Endometrial microvascular endothelial cells (primary cell): ENCODE data around the gene ACADM. TPM values are rescaled to one million over a fixed set of nuclear protein-coding genes. Genes with fewer than 3 reads are reported as not detected.
"Not testable (repeated sequence)": the region's sequence is repeated elsewhere in the genome, so short reads cannot be mapped to it uniquely, and the experiment has no call there.

Experiments
- in situ Hi-C: cut with HindIII; loops from 2 replicates; pipeline ENCODE4 v1.10.0; 2017; ENCODE audit warnings: low sequenced_read_pairs, low pct_unique_long_range_greater_than_20kb; ENCODE audit errors: inconsistent ontology term
- total RNA-seq: library from RNA; depleted of rRNA; stranded (reverse); fragments of >200 nt; gene quantifications from one replicate; pipeline ENCODE4 v1.2.3, GENCODE V29; 2015; ENCODE audit errors: inconsistent ontology term

Gene ACADM
- total RNA-seq, 1 donor from 2014 or later = 24.9 TPM

DNA sequence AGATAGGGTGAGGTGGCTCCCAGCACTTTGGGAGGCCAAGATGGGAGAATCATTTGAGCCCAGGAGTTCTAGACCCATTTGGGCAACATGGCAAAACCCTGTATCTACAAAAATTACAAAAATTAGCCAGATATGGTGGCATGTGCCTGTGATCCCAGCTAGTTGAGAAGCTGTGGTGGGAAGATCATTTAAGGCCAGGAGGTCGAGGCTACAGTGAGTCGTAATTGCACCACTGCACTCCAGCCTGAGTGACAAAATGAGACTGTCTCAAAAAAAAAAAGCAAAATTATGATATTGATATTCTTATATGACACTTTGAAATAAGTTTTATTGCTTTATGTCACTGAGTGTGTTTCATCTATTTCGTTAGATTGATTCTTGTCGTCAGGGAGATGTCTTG, 7.4 kb downstream of the ACADM start:
- in situ Hi-C loops = no loop called here

DNA sequence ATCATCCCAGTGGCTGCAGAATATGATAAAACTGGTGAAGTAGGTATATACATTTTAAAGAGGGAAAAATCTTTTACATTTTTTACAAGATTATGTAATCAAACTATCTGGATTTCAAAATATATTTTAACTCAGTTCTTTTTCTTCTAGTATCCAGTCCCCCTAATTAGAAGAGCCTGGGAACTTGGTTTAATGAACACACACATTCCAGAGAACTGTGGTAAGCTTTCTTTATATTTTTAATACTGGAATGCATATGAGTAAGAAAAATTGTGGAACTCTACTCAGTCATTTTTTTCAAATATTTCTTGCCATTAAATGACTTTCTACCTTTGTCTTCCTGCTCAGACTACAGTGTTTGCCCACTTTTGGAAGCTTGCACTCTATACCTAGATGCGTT, 8.2 kb downstream of the ACADM start:
- in situ Hi-C loops = no loop called here

DNA sequence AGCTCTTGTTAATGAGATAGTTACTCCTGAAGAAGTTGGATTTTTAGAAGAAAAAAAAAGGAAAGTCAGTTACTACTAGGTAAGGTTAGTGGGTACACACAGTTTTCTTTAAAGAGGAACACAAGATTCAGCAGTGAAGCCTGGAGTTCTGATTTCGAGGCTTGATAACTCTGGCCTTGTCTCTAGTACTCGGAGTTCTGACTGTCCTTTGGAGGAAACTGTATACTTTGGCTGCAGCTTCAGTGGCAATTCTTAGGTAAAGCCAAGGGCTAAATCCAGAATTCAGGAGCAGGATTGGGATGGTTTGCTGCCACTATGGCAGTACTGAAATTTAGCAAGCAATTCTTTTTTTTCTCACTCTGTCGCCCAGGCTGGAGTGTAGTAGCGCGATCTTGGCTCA, 9.2 kb downstream of the ACADM start:
- in situ Hi-C loops = no loop called here

DNA sequence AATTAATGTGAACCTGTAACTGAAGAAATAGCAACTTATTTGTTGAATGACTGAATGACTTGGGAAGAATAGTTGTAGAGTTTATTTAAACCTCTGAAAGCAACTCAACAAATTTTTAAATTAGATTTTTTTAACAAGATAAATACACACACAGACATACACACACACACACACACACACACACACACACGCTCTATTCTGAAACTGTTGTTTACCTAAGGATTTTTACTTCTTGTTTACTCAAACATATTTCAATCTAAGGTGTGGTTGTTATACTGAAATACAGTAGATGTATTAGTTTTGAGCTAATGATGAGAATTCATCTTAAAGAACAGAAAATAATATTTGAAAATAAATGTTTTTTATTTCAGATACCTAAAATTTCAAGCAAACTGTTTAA, 11.5 kb downstream of the ACADM start:
- in situ Hi-C loops = no loop called here

DNA sequence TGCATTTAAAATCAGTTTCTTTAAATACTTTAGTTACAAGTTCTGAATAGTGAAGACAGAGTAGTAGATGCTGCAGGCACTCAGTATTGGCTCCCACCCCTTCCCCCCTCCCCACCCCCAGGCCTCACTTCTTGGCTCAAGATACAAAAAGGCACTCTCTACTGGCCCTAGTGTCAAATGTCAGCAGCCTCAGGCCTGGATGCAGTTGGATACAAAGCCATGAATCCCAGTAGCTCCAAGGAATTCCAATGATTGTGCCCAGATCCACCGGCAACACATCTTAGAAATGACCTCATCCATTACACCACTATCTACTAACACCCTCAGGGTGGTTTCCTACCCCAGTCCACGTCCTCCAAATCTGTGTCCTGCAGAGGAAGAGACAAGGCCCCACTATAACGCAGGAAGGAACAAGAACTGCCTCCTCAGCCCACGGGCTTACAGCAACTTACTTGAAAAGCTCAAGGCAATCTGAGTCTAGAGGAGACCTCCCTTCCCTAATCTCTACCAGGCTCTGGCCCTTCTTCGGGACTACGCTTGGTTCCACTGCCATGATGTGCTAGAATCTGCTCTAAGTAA, 17.6 kb downstream of the ACADM start:
- in situ Hi-C loops = no loop called here

DNA sequence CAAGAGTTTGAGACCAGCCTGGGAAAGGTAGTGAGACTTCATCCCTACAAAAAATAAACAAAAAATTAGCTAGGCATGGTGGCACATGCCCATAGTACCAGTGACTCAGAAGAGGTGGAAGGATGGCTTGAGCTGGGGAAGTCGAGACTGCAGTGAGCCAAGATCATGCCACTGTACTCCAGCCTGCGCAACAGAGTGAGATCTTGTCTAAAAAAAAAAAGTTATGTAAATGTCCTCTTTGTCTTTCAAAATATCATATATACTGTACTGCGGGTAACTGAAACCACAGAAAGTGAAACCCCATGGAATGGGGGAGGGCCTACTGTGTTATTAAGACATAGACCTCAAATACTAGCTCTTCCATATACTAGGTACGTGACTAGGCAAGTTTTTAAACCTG, 20.8 kb downstream of the ACADM start:
- in situ Hi-C loops = no loop called here

DNA sequence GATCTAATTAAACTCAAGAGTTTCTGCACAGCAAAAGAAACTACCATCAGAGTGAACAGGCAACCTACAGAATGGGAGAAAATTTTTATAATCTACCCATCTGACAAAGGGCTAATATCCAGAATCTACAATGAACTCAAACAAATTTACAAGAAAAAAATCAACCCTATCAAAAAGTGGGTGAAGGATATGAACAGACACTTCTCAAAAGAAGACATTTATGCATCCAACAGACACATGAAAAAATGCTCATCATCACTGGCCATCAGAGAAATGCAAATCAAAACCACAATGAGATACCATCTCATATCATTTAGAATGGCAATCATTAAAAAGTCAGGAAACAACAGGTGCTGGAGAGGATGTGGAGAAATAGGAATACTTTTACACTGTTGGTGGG, 32.7 kb downstream of the ACADM start:
- in situ Hi-C loops = not testable (repeated sequence)

DNA sequence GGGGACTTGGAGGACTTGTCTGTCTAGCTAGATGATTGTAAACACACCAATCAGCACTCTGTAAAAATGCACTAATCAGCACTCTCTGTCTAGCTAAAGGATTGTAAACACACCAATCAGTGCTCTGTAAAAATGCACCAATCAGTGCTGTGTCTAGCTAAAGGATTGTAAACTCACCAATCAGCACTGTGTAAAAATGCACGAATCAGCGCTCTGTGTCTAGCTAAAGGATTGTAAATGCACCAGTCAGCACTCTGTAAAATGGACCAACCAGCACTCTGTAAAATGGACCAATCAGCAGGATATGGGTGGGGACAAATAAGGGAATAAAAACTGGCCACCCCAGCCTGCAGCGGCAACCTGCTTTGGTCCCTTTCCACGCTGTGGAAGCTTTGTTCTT, 34.0 kb downstream of the ACADM start:
- in situ Hi-C loops = not testable (repeated sequence)

DNA sequence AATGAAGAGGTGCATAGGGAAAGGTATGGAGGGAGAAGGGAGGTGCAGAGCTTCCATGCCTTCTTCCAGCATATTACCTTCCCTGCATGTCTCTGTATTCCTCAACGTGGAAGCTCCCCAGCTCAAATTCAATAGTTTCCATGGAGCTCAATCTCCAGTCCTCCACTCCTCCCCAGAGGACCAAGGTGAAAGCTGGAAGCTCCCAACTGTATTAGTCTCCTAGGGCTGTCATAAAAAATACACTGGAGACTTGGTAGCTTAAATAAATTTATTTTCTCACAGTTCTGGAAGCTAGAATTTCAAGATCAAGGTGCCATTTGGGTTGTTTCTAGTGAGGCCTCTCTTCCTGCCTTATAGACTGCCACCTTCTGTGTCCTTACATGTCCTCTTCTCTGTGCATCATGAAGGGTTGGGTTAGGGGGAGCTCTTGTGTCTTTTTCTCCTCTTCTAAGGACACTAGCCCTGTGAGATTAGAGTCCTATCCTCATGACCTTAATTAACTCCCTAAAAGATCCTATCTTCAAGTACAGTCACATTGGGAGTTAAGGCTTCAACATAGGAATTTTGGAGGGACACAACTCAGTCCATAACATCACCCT, 39.6 kb downstream of the ACADM start:
- in situ Hi-C loops = no loop called here

DNA sequence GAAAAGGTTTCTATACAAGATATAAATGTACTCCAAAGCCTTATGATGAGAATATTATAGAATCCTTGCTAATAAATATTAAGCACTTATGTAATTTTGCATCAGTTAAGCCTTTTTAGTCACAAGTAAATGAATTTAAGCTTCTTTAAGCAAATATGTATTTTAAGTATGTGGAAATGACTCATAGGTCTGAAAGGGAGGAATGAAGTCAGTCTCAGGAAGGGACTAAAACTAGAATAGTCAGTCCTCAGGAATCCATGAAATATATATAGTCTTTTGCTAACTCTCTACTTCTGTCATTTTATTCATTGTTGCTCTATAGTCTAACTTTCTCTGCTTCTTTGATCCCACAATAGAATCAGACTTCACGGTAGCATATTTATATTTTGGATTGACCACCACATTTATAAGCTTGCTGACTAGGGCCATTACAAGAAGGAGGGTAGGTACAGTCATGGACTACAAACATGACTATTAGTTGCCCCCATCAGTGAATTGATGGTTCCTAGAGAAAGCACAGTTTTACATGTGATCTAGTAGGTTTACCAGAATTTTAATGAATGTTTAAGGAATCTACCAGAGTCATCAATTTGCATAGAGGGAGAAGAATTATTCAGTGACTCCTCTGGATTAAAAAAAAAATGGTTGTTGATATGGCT, 41.3 kb downstream of the ACADM start:
- in situ Hi-C loops = no loop called here

DNA sequence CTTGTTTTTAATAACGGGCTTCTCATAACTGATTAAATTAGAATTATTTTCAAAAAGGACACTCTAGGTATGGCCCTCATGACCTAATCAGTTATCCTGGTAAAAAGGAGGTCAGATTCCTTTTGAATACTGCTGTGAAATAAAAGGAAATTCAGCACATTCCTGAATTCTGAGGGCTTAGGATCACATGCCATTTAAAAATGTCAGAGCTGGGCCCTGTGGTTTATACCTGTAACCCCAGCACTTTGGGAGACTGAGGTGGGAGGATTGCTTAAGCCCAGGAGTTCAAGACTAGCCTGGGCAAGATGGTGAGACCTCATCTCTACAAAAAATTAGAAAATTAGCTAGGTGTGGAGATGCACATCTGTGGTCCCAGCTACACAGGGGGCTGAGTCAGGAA, 43.5 kb downstream of the ACADM start:
- in situ Hi-C loops = no loop called here

DNA sequence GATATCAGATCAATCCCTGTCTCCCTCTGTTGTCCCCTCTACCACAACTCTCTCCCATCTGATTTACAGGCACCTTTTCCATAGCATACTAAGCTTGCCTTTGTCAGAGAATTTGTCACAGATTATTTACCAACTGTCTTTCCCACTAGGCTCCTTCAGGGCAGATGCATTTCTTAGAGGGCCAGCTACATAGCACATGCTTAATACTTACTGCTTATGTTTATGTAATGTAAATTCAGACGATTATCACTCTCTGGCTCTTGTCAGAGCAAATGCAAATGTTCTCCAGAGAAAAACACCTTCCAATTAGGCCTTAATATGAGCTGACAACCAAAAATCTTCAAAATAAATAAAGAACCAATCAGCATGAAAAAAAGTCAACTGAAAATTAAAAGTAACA, 46.3 kb downstream of the ACADM start:
- in situ Hi-C loops = no loop called here

DNA sequence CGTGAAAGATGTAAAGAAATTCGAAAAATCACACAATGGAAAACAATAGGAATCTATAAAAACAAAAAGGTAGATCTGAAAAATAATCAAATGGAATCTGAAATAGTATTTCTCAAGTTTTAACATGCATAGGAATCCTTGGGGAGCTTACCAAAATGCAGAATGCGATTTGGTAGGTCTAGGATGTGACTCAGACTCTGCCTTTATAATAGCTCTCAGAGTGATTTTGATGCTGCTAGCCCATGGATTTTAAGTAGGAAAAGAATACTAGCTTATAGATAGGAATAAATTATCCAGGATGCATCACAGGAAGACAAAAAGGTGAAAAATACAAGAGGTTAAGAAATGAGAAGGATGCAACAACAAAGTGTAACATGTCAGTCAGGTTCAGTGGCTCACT, 47.5 kb downstream of the ACADM start:
- in situ Hi-C loops = no loop called here

DNA sequence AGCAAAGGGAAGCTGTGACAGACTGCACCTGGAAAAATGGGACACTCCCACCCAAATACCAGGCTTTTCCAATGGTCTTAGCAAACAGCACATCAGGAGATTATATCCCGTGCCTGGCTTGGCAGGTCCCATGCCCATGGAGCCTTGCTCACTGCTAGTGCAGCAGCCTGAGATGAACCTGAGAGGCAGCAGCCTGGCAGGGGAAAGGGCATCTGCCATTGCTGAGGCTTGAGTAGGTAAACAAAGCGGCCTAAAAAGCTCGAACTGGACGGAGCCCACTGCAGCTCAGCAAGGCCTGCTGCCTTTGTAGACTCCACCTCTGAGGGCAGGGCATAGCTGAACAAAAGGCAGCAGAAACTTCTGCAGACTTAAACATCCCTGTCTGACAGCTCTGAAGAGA, 53.3 kb downstream of the ACADM start:
- in situ Hi-C loops = not testable (repeated sequence)

DNA sequence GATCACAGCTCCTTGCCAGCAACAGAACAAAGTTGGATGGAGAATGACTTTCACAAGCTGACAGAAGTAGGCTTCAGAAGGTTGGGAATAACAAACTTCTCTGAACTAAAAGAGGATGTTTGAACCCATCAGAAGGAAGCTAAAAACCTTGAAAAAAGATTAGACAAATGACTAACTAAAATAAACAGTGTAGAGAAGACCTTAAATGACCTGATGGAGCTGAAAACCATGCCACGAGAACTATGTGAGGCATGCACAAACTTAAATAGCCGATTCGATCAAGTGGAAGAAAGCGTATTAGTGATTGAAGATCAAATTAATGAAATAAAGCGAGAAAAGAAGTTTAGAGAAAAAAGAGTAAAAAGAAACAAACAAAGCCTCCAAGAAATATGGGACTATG, 54.2 kb downstream of the ACADM start:
- in situ Hi-C loops = not testable (repeated sequence)

DNA sequence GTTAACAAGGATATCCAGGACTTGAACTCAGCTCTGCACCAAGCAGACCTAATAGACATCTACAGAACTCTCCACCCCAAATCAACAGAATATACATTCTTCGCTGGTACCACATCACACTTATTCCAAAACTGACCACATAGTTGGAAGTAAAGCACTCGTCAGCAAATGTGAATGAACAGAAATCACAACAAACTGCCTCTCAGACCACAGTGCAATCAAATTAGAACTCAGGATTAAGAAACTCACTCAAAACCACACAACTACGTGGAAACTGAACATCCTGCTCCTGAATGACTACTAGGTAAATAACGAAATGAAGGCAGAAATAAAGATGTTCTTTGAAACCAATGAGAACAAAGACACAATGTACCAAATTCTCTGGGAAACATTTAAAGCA, 55.7 kb downstream of the ACADM start:
- in situ Hi-C loops = not testable (repeated sequence)

DNA sequence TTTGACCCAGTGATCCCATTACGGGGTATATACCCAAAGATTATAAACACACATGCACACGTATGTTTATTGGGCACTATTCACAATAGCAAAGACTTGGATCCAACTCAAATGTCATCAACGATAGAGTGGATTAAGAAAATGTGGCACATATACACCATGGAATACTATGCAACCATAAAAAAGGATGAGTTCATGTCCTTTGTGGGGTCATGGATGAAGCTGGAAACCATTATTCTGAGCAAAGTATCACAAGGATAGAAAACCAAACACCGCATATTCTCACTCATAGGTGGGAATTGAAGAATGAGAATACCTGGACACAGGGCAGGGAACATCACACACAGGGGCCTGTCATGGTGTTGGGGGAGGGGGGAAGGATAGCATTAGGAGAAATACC, 59.4 kb downstream of the ACADM start:
- in situ Hi-C loops = not testable (repeated sequence)

DNA sequence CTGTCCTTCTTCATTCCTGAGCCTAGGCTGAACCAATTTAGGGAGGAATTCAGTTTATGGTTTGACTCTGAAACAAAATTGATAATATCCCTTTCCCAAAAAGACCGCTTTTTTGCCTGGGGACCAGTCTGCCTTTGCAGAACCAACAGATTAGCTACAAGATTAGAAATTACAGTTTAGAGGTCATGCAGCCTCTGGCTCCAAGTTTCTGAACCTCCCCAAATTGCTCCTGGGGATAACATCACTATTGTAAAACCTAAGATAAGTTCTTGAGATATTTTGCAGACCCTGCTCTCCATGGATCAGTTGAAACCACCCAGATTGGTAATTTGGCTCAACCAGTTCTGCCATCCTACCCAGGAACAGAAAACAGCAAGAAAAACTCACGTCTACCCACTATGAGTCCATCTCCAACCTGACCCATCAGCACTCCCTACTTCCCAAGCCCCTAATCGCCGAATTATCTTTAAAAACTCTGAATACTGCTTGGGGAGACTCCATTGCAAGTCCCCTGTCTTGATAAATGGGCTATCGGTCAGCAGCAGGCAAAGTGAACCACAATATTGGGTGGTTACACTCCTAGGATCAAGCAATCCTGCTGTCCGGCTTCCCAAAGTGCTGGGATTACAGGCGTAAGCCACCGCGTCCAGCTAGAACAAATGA, 60.9 kb downstream of the ACADM start:
- in situ Hi-C loops = no loop called here

DNA sequence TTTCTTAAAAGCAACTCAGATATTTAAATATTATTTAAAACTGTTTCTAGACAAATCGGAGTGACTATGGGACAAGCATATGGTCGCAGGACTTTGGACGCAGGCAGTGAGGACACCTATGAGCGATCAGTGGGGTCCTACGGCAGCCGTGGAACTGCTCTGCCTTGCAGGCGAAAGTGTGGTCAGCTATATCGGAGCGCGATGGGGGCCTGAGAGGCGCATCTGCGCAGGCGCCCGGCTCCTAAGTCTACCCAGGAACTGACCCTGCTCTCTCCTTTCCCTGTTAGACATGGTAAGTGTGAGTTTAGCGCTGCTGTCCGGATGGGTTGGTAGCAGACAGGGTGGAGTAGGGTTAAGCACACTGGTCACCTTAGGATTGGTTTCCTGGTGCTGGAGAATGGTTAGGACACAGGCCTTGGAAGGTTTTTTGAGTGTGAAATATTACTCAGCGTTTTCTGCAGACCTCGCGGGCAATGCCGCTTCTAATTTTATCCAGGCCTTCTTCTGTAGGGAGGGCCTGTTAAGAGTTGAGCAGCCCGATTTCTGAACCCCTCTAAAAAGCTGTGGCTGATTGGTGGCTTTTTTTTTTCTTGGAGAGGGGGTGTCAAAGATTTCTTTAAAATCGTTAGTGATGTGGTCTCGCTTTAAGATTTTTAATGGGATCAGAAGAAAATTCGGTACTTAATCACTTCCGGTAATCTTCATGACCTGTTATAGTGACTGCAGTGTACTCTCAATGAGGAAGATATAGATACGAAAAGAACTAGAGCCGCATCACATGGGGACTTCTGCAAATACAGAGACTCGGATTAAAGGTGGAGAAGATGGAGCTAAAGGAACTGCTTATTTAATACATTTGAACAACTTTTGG, 61.7 kb downstream of the ACADM start, which contains the start of gene RABGGTB:
TSS of gene RABGGTB (plus strand) at position 274 of the 871 bp plus-strand sequence. CDS start at position 290, 16 bp downstream.
- in situ Hi-C loops = no loop called here
